Activated naive CD8-positive, alpha-beta T cell (primary cell): ENCODE measurements around the gene KIAA0040.

Experiments
- H3K27ac Mint-ChIP-seq: one replicate; pipeline ENCODE4 v1.8.0; 2021; ENCODE audit warnings: mixed read lengths
- H3K27me3 Mint-ChIP-seq: one replicate; pipeline ENCODE4 v1.8.0; 2021; ENCODE audit warnings: mixed read lengths
- H3K36me3 Mint-ChIP-seq: one replicate; pipeline ENCODE4 v1.8.0; 2021; ENCODE audit warnings: mixed read lengths
- H3K4me1 Mint-ChIP-seq: one replicate; pipeline ENCODE4 v1.8.0; 2021; ENCODE audit warnings: low read depth, mixed read lengths
- H3K4me3 Mint-ChIP-seq: one replicate; pipeline ENCODE4 v1.8.0; 2021; ENCODE audit warnings: mild to moderate bottlenecking, mixed read lengths
- H3K9me3 Mint-ChIP-seq: one replicate; pipeline ENCODE4 v1.8.0; 2021; ENCODE audit warnings: low read depth, mixed read lengths

KIAA0040 gene

DNA sequence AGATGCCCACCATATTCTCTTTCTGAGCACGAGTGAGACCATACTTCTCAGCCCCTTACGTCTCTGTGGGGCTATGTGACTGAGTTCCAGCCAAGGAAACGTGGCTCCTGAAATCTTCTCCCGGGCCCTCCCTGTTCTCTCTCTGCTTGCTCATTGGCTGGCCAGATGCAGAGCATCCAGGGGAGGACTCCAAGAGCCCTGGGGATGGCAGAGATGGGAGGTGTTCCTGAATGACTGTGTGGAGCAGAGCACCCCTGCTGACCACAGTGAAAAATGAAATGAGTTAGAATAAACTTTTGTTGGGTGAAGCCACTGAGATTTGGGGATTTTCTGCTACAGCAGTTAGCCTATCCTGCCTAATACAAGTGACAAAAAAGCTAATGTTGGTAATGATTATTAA lies 23.8 kb downstream of the KIAA0040 start:
- H3K27ac Mint-ChIP-seq, result peak overlapping the region; percentile 73
- no peaks in the 10 kb centered on the region for H3K9me3 Mint-ChIP-seq
- H3K4me3 Mint-ChIP-seq, result no peak overlapping the region
- H3K4me1 Mint-ChIP-seq, result peaks cover 43% of the 10 kb centered on the region
- peaks cover 18% of the 10 kb centered on the region for H3K36me3 Mint-ChIP-seq
- H3K27me3 Mint-ChIP-seq, result no peaks in the 10 kb centered on the region

DNA sequence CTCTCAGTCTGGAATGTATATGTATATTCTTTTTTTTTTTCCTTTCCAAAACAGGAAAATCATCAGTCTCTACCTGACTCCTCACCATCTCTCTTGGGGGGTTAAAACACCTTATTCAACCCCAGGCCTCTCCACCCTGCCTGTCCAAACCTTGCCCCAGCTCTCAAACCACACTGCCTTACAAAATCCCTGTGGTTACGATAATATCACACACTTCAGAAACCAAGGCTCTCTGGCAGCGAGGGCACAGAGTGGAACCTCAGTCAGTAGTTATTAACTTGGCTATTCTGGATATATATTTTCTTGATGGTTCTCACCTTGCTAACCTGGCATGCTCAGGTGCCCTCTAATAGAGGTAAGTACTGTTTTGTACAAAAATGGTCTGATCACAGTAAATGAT lies 24.7 kb downstream of the KIAA0040 start:
- H3K4me3 Mint-ChIP-seq, result no peak overlapping the region
- peaks cover 15% of the 10 kb centered on the region for H3K36me3 Mint-ChIP-seq
- H3K27me3 Mint-ChIP-seq, result no peaks in the 10 kb centered on the region
- peaks cover 39% of the 10 kb centered on the region for H3K4me1 Mint-ChIP-seq
- no peaks in the 10 kb centered on the region for H3K9me3 Mint-ChIP-seq
- H3K27ac Mint-ChIP-seq, result no peak overlapping the region

DNA sequence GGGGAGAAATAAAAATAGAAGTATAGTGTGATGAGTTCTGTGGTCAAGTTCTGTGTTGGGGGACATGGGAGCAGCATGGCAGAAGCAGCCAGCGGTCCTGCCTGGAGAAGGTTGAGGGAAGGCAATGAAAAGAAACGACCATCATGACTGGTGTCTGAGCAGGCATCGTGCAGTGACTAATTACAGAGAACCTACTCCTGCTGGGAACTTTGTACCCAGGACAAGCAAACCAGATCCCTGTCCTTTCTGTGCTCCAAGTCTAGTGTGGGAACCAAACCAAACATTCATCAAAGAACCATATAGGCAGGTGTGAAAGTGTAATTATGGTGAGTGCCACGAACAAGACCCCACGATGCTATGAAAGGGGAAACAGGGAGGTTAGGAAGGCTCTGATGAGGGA lies 25.8 kb downstream of the KIAA0040 start:
- H3K4me1 Mint-ChIP-seq, result peaks cover 36% of the 10 kb centered on the region
- H3K27me3 Mint-ChIP-seq, result no peaks in the 10 kb centered on the region
- peak overlapping the region; percentile 25 for H3K27ac Mint-ChIP-seq

DNA sequence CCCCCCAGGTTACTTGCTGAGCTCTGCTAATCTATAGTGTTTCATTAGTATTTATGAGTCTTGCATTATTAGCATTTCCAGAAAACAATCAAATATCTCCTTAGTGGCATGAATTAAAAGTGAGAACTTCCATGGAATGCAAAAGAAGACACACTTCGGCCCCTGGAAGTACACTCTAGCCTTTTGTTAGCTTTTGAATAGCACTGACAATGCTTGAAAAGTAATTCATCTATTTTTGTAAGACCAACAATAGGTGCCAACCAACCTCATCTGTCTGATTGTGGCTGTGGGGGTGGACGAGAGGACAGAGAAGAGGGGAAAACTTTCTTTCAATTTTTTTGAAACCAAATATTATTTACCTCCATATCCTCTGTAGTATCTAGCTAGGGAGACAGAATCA lies 27.8 kb downstream of the KIAA0040 start:
- Mint-ChIP-seq H3K4me3 (no peak overlapping the region), H3K27me3 (no peaks in the 10 kb centered on the region), H3K9me3 (no peaks in the 10 kb centered on the region), H3K4me1 (peaks cover 28% of the 10 kb centered on the region), H3K27ac (no peak overlapping the region), H3K36me3 (peaks cover 20% of the 10 kb centered on the region)

More for the DNA sequence above, 25.8 kb downstream of the KIAA0040 start:
- Mint-ChIP-seq H3K9me3 (no peaks in the 10 kb centered on the region), H3K4me3 (no peak overlapping the region), H3K36me3 (peaks cover 14% of the 10 kb centered on the region)

DNA sequence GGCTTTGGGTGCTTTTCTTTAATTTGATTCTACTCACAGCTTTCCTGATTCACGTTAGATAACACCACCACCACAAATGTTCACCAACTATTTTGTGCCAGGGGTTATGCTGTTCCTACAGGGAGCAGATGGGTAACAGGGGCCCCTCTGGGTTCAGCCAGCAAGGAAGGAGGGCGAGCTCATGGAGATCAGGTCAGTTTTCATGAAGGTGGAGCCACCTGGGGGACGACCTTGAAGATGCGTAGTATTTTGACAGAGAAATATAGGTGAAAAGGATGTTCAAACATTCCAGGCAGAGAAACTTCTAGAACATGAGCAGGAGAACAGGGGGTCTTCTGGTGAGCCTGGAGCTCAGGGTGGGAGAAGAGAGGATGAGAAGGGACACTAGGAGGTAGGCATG lies 28.9 kb downstream of the KIAA0040 start:
- H3K4me3 Mint-ChIP-seq, result no peak overlapping the region
- no peaks in the 10 kb centered on the region for H3K27me3 Mint-ChIP-seq
- peaks cover 16% of the 10 kb centered on the region for H3K36me3 Mint-ChIP-seq
- peaks cover 19% of the 10 kb centered on the region for H3K4me1 Mint-ChIP-seq
- H3K27ac Mint-ChIP-seq, result peak overlapping the region; percentile 36
- no peaks in the 10 kb centered on the region for H3K9me3 Mint-ChIP-seq

DNA sequence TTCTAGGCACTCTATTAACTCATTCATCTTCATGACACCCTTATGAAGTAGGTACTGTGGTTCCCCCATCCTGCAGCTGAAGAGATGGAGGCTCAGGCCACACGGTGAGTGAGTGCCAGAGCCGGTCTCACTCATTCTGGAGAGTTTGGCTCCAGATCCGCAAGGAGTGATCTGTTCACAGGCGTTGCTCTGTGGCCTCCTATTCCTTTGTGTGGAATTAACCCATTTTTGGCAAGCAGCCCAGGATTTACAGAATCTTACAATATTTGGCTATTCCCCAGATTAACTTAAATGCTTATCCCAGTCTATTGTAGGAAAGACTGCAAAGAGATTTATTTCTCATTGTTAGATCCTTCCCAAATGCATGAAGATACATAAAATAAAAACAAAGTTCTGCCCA lies 29.6 kb downstream of the KIAA0040 start:
- no peak overlapping the region for H3K4me3 Mint-ChIP-seq
- no peaks in the 10 kb centered on the region for H3K27me3 Mint-ChIP-seq
- H3K9me3 Mint-ChIP-seq, result no peaks in the 10 kb centered on the region
- H3K36me3 Mint-ChIP-seq, result peaks cover 16% of the 10 kb centered on the region
- peak overlapping the region; percentile 36 for H3K27ac Mint-ChIP-seq
- peaks cover 17% of the 10 kb centered on the region for H3K4me1 Mint-ChIP-seq

DNA sequence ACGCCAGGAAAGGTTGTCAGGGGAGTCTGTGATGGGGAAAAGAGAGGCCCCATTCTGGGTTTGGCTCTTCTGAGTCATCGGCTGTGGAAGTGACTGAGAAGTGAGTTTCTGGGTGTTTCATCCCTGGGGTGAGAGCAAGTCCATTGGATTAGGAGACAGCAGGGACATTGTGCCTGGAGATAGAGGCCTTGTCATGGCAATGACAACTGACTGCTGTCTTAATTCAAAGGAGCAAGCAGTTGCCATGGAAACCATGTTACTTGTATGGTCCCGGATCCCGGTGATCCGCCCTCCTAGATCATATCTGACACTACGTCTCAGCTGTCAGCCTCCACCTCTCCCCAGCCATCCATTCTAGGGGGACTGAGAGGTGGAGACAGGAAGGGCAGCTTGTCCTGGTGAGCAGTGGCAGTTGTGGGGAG lies 34.4 kb downstream of the KIAA0040 start:
- Mint-ChIP-seq H3K27ac (no peak overlapping the region), H3K36me3 (peaks cover 8% of the 10 kb centered on the region), H3K4me3 (no peak overlapping the region), H3K9me3 (no peaks in the 10 kb centered on the region), H3K4me1 (peaks cover 33% of the 10 kb centered on the region), H3K27me3 (peaks cover 7% of the 10 kb centered on the region)

DNA sequence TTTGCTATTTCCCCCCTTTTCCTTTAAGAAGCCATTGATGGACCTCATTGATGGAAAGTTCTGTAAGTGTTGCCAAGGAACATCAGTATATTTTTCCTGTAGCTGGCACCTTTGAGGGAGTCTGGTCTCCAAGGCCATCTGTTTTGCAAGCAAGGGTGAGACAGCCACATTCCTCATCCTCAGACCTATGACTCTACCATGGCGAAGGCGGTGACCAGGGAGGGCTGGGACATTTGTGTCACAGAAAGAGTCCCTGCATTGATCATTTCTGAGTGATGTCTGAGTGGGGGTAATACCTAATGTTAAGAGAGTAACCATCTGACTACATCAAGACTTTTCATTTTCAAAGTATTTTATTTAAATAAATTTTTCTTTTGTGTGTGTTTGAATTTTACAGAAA lies 35.4 kb downstream of the KIAA0040 start:
- H3K36me3 Mint-ChIP-seq, result peaks cover 8% of the 10 kb centered on the region
- H3K27me3 Mint-ChIP-seq, result peaks cover 8% of the 10 kb centered on the region
- peaks cover 33% of the 10 kb centered on the region for H3K4me1 Mint-ChIP-seq
- no peak overlapping the region for H3K27ac Mint-ChIP-seq
- H3K4me3 Mint-ChIP-seq, result no peak overlapping the region
- H3K9me3 Mint-ChIP-seq, result no peaks in the 10 kb centered on the region

DNA sequence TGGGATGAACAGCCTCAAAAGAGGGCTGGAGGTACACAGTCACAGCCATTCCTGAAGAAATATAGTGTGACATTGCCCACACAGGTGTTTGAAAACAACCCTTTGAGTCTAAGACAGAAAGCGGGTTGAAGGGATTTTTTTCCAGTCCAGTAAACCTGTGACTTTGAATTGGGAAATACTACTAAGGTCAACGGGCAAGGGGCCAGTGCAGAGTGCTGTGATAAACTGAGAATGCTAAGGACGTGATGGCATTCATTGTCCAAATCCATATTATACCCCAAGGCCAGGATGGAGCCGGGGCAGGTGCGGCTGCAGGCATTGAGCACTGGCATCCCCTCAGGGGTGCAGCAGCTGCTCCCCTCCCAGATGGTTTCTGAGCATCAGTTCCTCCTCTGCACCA lies 36.6 kb downstream of the KIAA0040 start:
- Mint-ChIP-seq H3K27ac (no peak overlapping the region), H3K36me3 (peaks cover 3% of the 10 kb centered on the region), H3K9me3 (no peaks in the 10 kb centered on the region), H3K4me3 (no peak overlapping the region), H3K4me1 (peaks cover 26% of the 10 kb centered on the region), H3K27me3 (peaks cover 18% of the 10 kb centered on the region)

DNA sequence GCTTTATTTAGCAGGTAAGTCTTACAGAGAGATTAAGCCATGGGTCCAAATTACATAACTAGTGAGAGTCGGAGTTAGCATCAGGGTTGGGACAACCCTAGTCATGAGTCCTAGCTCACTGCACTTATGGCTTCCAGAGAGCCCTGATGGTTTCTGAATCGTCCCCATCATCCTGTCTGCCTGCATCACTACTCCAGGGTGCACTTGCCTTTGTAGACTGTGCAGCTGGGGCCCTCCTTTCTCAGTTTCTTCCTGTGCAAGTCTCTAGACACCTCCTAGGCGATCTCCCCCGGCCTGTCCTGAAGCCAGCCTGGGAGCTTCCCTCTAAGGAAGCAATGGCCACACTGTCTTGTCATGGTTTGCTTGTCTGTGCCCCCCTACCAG lies 37.1 kb downstream of the KIAA0040 start:
- H3K4me3 Mint-ChIP-seq, result no peak overlapping the region
- H3K9me3 Mint-ChIP-seq, result no peaks in the 10 kb centered on the region
- H3K36me3 Mint-ChIP-seq, result no peaks in the 10 kb centered on the region
- peaks cover 23% of the 10 kb centered on the region for H3K4me1 Mint-ChIP-seq
- H3K27ac Mint-ChIP-seq, result no peak overlapping the region
- H3K27me3 Mint-ChIP-seq, result peaks cover 23% of the 10 kb centered on the region

DNA sequence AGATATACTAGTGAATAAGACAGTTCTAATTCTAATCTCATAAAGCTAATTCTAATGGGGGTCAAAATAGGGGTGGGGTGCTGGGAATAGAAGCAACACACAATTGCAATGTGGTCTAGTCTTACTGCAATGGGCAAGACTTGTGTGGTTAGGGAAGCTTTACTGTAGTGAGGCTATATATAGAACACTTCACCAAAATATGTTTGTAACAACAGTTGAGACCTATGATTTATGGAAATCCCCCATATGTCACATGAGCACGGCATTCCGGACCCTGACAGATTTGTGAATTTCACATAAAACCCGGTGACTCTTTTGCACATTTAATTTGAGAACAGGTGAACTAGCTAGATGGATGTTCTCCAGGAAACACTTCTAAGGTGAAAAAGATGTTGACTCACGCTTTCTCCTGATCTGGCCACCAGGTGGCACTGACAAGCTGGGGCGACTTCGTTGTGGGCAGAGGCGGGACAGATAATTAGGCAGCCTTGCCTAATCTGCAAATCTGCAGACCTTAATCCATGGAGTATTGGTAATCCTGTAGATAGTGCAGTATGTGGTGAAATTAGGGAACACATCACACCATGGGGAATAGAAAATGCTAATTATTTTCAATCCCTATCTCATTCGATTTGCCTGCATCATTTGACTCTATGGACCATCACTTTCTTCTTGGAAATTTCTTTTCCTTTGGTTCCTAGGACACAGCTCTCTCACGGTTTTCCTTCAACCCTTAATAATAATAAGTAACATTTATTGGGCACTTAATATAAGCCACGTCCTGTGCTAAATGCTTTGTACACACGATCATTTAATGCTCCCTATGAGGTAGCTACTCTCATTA lies 37.7 kb downstream of the KIAA0040 start:
- no peaks in the 10 kb centered on the region for H3K9me3 Mint-ChIP-seq
- H3K4me3 Mint-ChIP-seq, result no peak overlapping the region
- no peak overlapping the region for H3K27ac Mint-ChIP-seq
- no peaks in the 10 kb centered on the region for H3K36me3 Mint-ChIP-seq
- H3K27me3 Mint-ChIP-seq, result peaks cover 24% of the 10 kb centered on the region
- H3K4me1 Mint-ChIP-seq, result peaks cover 23% of the 10 kb centered on the region

DNA sequence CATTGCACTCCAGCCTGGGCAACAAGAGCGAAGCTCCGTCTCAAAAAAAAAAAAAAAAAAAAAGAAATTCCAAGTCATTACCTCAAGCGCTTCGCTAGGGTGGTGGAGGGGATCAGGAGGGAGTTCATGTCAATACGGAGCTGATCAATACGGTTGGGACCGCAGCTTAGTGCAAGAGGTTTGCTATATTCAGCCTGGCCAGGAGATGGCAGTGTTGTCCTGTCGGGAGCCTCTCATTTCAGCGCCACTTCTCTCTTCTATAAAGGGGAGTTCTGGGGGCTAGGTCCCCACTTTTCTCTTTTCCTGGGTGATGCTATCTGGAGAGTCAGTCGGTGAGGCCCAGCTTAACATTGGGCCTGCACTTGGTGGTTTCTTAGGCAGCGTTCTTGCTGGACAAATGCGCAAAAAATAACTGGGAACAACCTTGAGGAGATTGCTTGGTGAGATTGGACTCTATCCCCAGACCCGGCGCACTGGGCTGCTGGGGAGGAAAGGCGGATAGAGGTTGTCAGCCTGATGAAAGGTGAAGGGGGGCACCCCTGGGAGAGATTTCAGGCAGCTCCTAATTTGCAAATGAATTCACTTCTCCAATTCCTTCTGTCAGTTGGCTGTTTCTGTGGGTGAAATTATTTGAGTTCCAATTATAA lies 40.4 kb downstream of the KIAA0040 start:
- Mint-ChIP-seq H3K4me3 (no peak overlapping the region), H3K4me1 (peaks cover 15% of the 10 kb centered on the region), H3K27me3 (peaks cover 26% of the 10 kb centered on the region), H3K9me3 (no peaks in the 10 kb centered on the region), H3K36me3 (no peaks in the 10 kb centered on the region), H3K27ac (no peak overlapping the region)

DNA sequence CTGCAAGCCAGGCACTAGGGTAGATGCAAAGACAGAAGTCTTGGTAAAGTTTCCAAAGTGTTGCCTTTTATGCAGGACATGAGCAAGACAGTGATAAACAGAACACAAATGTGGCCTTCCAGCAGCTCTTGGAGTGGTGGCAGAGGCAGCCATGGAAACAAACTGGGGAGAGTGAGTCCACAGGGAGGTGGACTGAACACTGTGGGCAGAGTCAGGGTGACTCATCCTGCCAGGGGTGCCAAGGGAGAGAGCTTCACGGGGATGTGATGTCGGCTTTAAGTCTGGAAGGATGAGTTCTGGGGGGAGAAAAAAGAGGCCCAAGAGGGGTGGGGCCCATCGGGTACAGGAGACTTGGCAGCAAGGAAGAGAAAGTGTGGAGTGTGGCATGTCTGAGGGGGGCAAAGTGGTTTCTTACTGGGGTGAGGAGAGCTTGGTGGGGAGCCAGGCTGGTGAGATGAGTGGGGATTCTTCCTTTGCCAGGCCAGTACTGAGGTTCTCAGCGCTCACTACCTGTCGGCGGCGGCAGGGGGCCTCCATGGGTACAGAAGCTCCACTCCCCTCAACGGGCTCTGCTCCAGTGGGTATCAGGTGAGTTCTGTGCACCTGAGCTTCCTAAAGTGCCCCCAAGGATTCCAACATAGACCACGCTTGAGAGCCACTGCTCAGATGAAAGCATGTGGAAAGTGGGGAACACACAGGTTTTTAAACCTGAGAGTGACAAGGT lies 41.8 kb downstream of the KIAA0040 start:
- Mint-ChIP-seq H3K4me3 (no peak overlapping the region), H3K36me3 (no peaks in the 10 kb centered on the region), H3K4me1 (peaks cover 14% of the 10 kb centered on the region), H3K27ac (no peak overlapping the region), H3K27me3 (peaks cover 27% of the 10 kb centered on the region), H3K9me3 (no peaks in the 10 kb centered on the region)

DNA sequence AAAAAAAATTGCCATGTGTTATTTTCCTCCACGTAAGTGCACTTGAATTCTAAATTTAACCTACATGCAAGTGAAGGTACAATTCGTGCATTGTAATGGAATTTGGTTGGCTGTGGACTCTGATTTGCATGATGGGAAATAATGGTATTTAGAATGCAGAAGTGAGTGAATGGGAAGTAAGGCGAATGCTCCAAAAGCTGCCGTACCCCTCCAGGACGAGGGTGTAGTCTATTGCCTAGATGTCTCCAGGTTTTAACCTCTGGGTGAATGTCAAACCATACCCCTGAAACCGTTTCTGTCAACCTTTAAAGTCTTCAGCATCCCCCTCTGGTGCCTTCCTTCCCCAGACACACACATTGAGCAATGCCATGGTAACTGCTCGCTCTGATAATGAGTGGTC lies 44.5 kb downstream of the KIAA0040 start:
- Mint-ChIP-seq H3K4me1 (peaks cover 2% of the 10 kb centered on the region), H3K27ac (no peak overlapping the region), H3K27me3 (peaks cover 20% of the 10 kb centered on the region), H3K36me3 (no peaks in the 10 kb centered on the region), H3K4me3 (no peak overlapping the region), H3K9me3 (no peaks in the 10 kb centered on the region)

DNA sequence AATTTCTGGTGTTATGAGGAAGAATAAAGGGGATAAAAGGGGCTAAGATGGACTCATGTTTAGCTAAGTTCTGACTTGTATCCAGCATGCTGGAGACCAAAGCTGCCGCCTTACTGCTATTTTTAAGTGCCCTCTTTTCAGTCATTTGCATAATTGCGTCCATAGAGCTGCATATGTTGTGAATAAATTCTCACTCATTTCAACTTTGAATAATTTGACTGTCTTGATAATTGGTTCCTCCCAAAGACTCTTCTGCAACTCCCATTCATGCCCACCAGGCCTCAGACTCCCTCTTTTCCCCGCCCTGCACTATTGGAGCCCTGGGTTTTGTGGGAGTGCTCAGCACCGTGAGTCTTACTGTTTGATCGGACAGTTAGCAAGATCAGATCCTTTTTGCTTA lies 45.0 kb downstream of the KIAA0040 start:
- H3K27ac Mint-ChIP-seq, result no peak overlapping the region
- H3K4me1 Mint-ChIP-seq, result peaks cover 2% of the 10 kb centered on the region
- no peak overlapping the region for H3K4me3 Mint-ChIP-seq
- no peaks in the 10 kb centered on the region for H3K9me3 Mint-ChIP-seq
- peaks cover 20% of the 10 kb centered on the region for H3K27me3 Mint-ChIP-seq
- H3K36me3 Mint-ChIP-seq, result no peaks in the 10 kb centered on the region
